GM12878 (cell line): ENCODE results near the gene IMMP2L. TPM values are rescaled to one million over a fixed set of nuclear protein-coding genes. Genes with fewer than 3 reads are reported as not detected.

ENCODE experiments used
- ATAC-seq: fragments of 200-7000 bp; cut with Tn5 transposase; 3 replicates; pipeline ENCODE4 v1.9.1; 2020; ENCODE audit warnings: mild to moderate bottlenecking, moderate library complexity
- BruUV-seq: library from RNA; stranded (reverse); fragments of 400-500 nt; replicated peaks from 2 replicates; lab custom pipeline; 2021; lab: Mats Ljungman, UMichigan
- CTCF ChIA-PET: fragments of 300-600 bp; sonication (Branson Sonifier 250); formaldehyde crosslinking; extraction: SDS; loops from one replicate; lab custom pipeline; 2021; ENCODE audit warnings: inconsistent platforms; lab: Yijun Ruan, JAX
- POLR2A ChIA-PET: fragments of 350-600 bp; formaldehyde crosslinking; extraction: SDS; loops from one replicate; lab custom pipeline; 2021; ENCODE audit warnings: inconsistent platforms; lab: Charles Lee
- RAD21 ChIA-PET: fragments of 300-600 bp; sonication (Branson Sonifier 250); formaldehyde crosslinking; loops from one replicate; lab custom pipeline; 2023; ENCODE audit warnings: antibody characterized with exemption; ENCODE audit not compliant: unreplicated experiment; lab: Charles Lee
- SMC1A ChIA-PET: fragments of 300-600 bp; sonication (Branson Sonifier 250); formaldehyde crosslinking; loops from one replicate; lab custom pipeline; 2023; ENCODE audit not compliant: unreplicated experiment, uncharacterized antibody; lab: Charles Lee
- DNase-seq: peaks from one replicate; pipeline ENCODE4 v3.0.0-alpha.2; 2011; ENCODE audit warnings: low read depth, low spot score
- FAIRE-seq: peaks from 3 replicates; lab custom pipeline; 2011; peaks lifted over from hg19 to GRCh38; lab: Jason Lieb, UNC
- H2AFZ ChIP-seq: 2 replicates; pipeline ENCODE4 v1.6.0; 2011; ENCODE audit warnings: low read depth, low read length, control low read depth; ENCODE audit not compliant: control insufficient read depth
- H3K27ac ChIP-seq: 2 replicates; pipeline ENCODE4 v1.5.1; 2011; ENCODE audit warnings: control low read depth; ENCODE audit not compliant: control insufficient read depth, insufficient read depth
- H3K27me3 ChIP-seq, 2 experiments: replicated peaks in 1 of 2; 2 replicates each; pipeline versions ENCODE4 v1.6.0 to v1.6.1; 2011; ENCODE audit warnings: low read length in 1 of 2; ENCODE audit not compliant: control insufficient read depth in 2 of 2, insufficient read depth in 2 of 2
- H3K36me3 ChIP-seq, 2 experiments: 2 replicates each; pipeline ENCODE4 v1.5.1; 2011; ENCODE audit warnings: low read length in 1 of 2; ENCODE audit not compliant: control insufficient read depth in 2 of 2, insufficient read depth in 2 of 2
- H3K4me1 ChIP-seq: 2 replicates; pipeline ENCODE4 v1.6.1; 2011; ENCODE audit warnings: mild to moderate bottlenecking, low read length, moderate library complexity, mixed read lengths; ENCODE audit not compliant: control insufficient read depth, insufficient read depth
- H3K4me2 ChIP-seq: 2 replicates; pipeline ENCODE4 v1.6.0; 2011; ENCODE audit warnings: control low read depth; ENCODE audit not compliant: control insufficient read depth, insufficient read depth
- H3K4me3 ChIP-seq: fragments of 200-600 bp; sonication (generic); 2 replicates; pipeline ENCODE4 v1.5.1; 2016
- H3K79me2 ChIP-seq: 2 replicates; pipeline ENCODE4 v1.6.0; 2011; ENCODE audit warnings: low read length; ENCODE audit not compliant: control insufficient read depth, insufficient read depth
- H3K9ac ChIP-seq: 2 replicates; pipeline ENCODE4 v1.8.0; 2011; ENCODE audit warnings: low read length, control low read depth, mixed read lengths; ENCODE audit not compliant: control insufficient read depth, insufficient read depth
- H3K9me3 ChIP-seq: replicated peaks from 3 replicates; pipeline ENCODE4 v1.5.1; 2011; ENCODE audit warnings: mild to moderate bottlenecking, low read length; ENCODE audit not compliant: control insufficient read depth, insufficient read depth
- H4K20me1 ChIP-seq: 2 replicates; pipeline ENCODE4 v1.6.0; 2011; ENCODE audit not compliant: control insufficient read depth, insufficient read depth
- CBX3 ChIP-seq: fragments of 200-600 bp; sonication (generic); IDR thresholded peaks from 2 replicates; pipeline ENCODE4 v1.6.1; 2016; ENCODE audit warnings: low read depth, borderline replicate concordance
- CHD2 ChIP-seq: IDR thresholded peaks from 2 replicates; pipeline ENCODE4 v1.6.1; 2011; ENCODE audit warnings: low read depth, low read length, improper control_type of control experiment, borderline replicate concordance
- CREM ChIP-seq: IDR thresholded peaks from 2 replicates; pipeline ENCODE4 v1.6.1; 2014; ENCODE audit warnings: antibody characterized with exemption, low read depth
- JUND ChIP-seq: IDR thresholded peaks from 2 replicates; pipeline ENCODE4 v1.6.1; 2012; ENCODE audit warnings: low read depth, mild to moderate bottlenecking, low read length, improper control_type of control experiment, moderate library complexity
- MYB ChIP-seq: fragments of 150-350 bp; IDR thresholded peaks from 2 replicates; pipeline ENCODE4 v1.6.1; 2014; ENCODE audit warnings: mild to moderate bottlenecking, low read depth, low read length, borderline replicate concordance
- NR2F1 ChIP-seq: fragments of 450-650 bp; conservative IDR thresholded peaks from 2 replicates; pipeline ENCODE4 v1.6.1; 2017; ENCODE audit warnings: mild to moderate bottlenecking
- PBX3 ChIP-seq: IDR thresholded peaks from 2 replicates; pipeline ENCODE4 v1.6.1; 2011; ENCODE audit warnings: mild to moderate bottlenecking, low read depth, low read length, moderate library complexity; ENCODE audit not compliant: insufficient replicate concordance
- TCF3 ChIP-seq: IDR thresholded peaks from 2 replicates; pipeline ENCODE4 v1.6.1; 2012; ENCODE audit warnings: low read depth, mild to moderate bottlenecking, low read length, borderline replicate concordance; ENCODE audit not compliant: insufficient read depth
- ZZZ3 ChIP-seq: IDR thresholded peaks from 2 replicates; pipeline ENCODE4 v1.6.1; 2011; ENCODE audit warnings: low read depth; ENCODE audit not compliant: control insufficient read depth, insufficient read length
- WGBS: methylation state at CpG from one replicate; pipeline ENCODE4 v1.1.6; 2016; ENCODE audit warnings: low lambda C conversion rate; ENCODE audit not compliant: insufficient replicate concordance, insufficient coverage; ENCODE audit errors: missing lambda C conversion rate; 5-methylcytosine and 5-hydroxymethylcytosine counted together
- in situ Hi-C: fragments of 300-500 bp; cut with MboI; formaldehyde crosslinking; loops from 9 replicates; pipeline ENCODE4 v1.14.3; 2018; ENCODE audit warnings: mixed read lengths
- intact Hi-C: fragments of 100-400 bp; cut with micrococcal nuclease; formaldehyde crosslinking; loops from one replicate; pipeline ENCODE4 v1.14.2; 2022; ENCODE audit not compliant: unreplicated experiment
- polyA plus RNA-seq, 11 experiments: library from polyadenylated mRNA; depleted of rRNA in 4 of 11; unstranded in 6 of 11; stranded (reverse) in 5 of 11; fragments of >200 nt; fragmentation: Nextera tagmentation in 4 of 11; fragmentation: Illumina TruSeq in 1 of 11; extraction: Ambion mirVana in 4 of 11; extraction: Trizol in 1 of 11; gene quantifications; 1 replicate in 1 of 11; 2 replicates in 10 of 11; pipeline versions ENCODE4 v1.2.1 to v1.2.3, GENCODE V29; 2011 to 2016; ENCODE audit warnings: inconsistent platforms in 2 of 11, missing spikeins in 2 of 11, low read depth in 1 of 11
- total RNA-seq, 4 experiments: library from RNA; depleted of rRNA in 3 of 4; stranded (reverse); fragments of >200 nt in 3 of 4; fragmentation: Illumina TruSeq in 1 of 4; extraction: Trizol in 1 of 4; gene quantifications; 2 replicates each; pipeline versions ENCODE4 v1.2.1 to v1.2.3, GENCODE V29; 2013 to 2021
- TF ChIP-seq, protein P1 (sequence below): fragments of 450-650 bp; IDR thresholded peaks from 2 replicates; pipeline ENCODE4 v1.6.1; 2018; ENCODE audit warnings: mild to moderate bottlenecking, low read depth, moderate library complexity; ENCODE audit not compliant: partially characterized antibody

IMMP2L gene
- total and polyA plus RNA-seq, 10 of the 15 experiments (the other 5 are each of a cell fraction or from before 2014, with no cell fraction given), result 12.6 to 46.3 (median 19.6) TPM

DNA sequence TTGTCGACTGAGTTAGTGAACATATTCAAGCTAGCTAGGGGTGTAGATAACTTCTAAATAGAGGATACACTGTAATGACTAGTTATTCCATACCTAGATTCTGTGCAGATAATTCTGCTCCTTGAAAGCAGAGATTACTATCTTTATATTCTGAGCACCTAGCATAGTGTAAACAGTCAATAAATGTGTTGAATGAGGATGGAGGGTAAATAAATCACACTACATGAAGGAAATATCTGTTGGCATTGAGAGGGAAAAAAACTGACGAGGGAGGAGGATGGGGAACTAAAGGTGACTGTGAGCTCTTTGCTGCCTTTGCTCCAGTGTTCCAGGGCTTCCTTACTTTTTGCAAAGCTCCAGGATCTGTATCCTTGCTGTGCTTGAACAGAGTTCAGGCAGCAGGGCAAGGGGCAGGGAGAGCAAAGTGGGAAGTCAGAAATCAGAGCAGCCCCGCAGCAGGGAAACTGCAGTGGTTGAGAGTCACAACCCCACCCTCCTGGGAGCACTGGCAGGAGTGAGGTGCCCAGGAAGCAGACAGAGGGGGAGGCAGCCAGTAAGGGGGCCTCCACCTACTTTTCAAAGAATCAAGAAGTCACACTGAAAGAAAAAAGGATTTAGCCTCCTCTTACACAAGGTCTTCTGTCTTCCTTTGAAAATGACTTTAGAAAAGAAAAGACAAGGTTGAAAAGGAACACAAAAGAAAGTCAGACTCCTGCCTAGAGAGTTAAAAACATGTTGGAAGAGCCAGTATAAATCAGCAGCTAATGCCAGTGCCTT lies 543.1 kb downstream of the IMMP2L start:
- Histone ChIP-seq H3K79me2 (no peaks in the 10 kb centered on the region), H3K27me3 (no peaks in the 10 kb centered on the region), H3K9me3 (no peaks in the 10 kb centered on the region), H3K9ac (no peak overlapping the region), H4K20me1 (no peaks in the 10 kb centered on the region), H3K4me3 (no peak overlapping the region), H3K4me2 (no peak overlapping the region), H2AFZ (no peak overlapping the region), H3K27ac (no peak overlapping the region), H3K4me1 (no peaks in the 10 kb centered on the region), H3K36me3 (no peaks in the 10 kb centered on the region)
- no peak for FAIRE-seq
- in situ Hi-C loops (no loop called here), intact Hi-C loops (no loop called here)
- POLR2A ChIA-PET, result no interaction called here
- BruUV-seq, result no TSS peak
- no peak for DNase-seq
- RAD21 ChIA-PET, result no interaction called here
- WGBS, result 68% methylated on average over 3 of the region's 3 CpGs
- TF ChIP-seq ZZZ3 (no peak), CHD2 (no peak), NR2F1 (no peak), MYB (no peak), CREM (no peak), JUND (no peak), TCF3 (no peak), CBX3 (no peak), PBX3 (no peak)
- TF ChIP-seq, protein P1, sequence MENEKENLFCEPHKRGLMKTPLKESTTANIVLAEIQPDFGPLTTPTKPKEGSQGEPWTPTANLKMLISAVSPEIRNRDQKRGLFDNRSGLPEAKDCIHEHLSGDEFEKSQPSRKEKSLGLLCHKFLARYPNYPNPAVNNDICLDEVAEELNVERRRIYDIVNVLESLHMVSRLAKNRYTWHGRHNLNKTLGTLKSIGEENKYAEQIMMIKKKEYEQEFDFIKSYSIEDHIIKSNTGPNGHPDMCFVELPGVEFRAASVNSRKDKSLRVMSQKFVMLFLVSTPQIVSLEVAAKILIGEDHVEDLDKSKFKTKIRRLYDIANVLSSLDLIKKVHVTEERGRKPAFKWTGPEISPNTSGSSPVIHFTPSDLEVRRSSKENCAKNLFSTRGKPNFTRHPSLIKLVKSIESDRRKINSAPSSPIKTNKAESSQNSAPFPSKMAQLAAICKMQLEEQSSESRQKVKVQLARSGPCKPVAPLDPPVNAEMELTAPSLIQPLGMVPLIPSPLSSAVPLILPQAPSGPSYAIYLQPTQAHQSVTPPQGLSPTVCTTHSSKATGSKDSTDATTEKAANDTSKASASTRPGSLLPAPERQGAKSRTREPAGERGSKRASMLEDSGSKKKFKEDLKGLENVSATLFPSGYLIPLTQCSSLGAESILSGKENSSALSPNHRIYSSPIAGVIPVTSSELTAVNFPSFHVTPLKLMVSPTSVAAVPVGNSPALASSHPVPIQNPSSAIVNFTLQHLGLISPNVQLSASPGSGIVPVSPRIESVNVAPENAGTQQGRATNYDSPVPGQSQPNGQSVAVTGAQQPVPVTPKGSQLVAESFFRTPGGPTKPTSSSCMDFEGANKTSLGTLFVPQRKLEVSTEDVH, result no peak
- no peak for ATAC-seq
- SMC1A ChIA-PET, result no interaction called here
- CTCF ChIA-PET, result no interaction called here
